ENCODE data around the gene DOK4.
"Not testable (repeated sequence)": the region's sequence is repeated elsewhere in the genome, so short reads cannot be mapped to it uniquely, and the experiment has no call there.

DOK4 gene

GRCh38 chr16:57504491-57504890, 18.2 kb upstream of the DOK4 start:
- H3K4me3 ChIP-seq (ENCODE audit: low read depth, low read length), result no peak overlapping the region
- no peak for DNase-seq (ENCODE audit: low read depth)

GRCh38 chr16:57504001-57504400, 17.7 kb upstream of the DOK4 start:
- H3K4me3 ChIP-seq (ENCODE audit: low read depth, low read length), result no peak overlapping the region
- no peak for DNase-seq (ENCODE audit: low read depth)

DNA sequence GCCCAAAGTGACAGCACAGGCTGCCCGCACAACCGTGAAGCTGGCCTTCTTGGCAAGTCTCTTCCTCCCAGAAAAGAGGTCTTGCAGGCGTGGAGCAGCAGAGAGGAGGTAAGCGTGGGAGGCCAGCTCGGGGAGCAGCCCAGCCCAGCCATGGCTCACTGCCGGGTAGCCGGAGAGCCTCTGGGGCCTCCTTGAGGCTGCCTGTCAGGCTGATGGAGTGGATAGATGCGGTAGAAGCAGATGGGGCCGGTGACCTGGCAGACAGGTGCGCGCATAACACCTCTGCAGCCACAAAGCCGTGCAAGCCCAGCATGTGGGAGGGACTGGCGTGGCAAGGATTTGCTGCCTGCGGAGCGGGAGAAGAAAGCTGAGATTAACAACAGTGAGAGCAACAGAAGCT, 17.1 kb upstream of the DOK4 start:
- no peak overlapping the region for H3K4me3 ChIP-seq (ENCODE audit: low read depth, low read length)
- no peak for DNase-seq (ENCODE audit: low read depth)

DNA sequence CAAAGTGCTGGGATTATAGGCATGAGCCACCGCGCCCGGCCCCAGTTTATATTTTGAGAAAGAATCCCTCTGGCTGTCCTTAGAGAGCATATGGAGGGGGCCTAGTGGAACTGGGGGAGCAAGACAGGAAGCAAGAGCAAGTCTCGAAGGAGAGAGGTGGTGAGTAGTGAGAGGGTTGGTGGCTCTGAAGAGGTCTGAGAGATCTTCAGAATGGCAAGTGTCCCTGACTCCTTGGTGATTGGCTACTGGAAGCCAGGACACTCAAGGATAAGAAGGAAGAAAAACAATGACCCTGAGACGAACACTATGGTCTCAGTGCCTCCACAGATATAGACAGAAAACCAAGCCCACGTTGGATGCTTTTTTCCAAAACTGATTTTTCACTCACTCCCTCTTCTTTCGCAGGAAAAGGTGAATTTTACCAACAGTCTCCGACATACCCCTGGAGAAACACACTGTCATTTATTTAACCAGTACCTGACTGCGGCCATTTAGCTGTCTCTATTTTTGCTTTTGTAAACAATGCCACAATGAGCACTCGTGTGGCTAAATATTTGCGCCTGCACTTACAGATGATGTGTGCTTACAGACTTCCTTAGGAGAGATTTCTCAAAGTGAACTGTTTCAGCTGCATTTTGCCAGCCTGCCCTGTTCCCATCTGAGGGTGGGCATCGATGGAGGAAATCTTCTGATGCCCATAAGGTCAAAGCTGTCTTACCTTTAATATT, 15.9 kb upstream of the DOK4 start:
- DNase-seq (ENCODE audit: low read depth), result no peak
- no peak overlapping the region for H3K4me3 ChIP-seq (ENCODE audit: low read depth, low read length)

DNA sequence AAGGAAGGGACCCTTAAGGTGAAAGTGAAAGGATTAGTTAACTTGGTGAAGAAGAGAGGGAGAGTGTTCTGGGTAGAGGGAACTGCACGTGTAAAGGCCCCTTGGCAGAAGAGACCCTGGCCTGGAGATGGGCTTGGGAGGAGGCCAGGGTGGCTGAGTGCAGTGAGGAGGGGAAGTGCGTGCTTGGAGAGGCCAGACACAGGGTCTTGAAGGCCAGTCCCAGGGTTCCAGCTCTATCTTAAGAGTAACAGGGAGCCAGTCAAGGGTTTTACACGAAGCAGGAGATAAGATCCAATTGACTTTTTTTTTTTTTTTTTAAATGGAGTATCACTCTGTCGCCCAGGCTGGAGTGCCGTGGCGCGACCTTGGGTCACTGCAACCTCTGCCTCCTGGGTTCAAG, 15.2 kb upstream of the DOK4 start:
- H3K4me3 ChIP-seq (ENCODE audit: low read depth, low read length), result no peak overlapping the region
- no peak for DNase-seq (ENCODE audit: low read depth)

- DNase-seq (ENCODE audit: low read depth), result no peak
- no peak overlapping the region for H3K4me3 ChIP-seq (ENCODE audit: low read depth, low read length)
These were observed 14.4 kb upstream of the DOK4 start for GRCh38 chr16:57500578-57501111.

DNA sequence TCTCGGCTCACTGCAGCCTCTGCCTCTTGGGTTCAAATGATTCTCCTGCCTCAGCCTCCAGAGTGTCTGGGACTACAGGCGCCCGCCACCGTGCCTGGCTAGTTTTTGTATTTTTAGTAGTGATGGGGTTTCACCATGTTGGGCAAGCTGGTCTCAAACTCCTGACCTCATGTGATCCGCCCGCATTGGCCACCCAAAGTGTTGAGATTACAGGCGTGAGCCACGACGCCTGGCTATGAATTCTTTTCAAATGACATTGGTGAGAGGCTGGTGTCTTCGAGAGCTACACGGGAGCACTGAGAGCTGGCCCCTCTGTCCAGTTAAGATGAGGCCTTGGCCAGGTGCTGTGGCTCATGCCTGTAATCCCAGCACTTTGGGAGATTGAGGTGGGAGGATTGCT, 13.6 kb upstream of the DOK4 start:
- DNase-seq (ENCODE audit: low read depth); H3K4me3 ChIP-seq (ENCODE audit: low read depth, low read length): not testable (repeated sequence)

DNA sequence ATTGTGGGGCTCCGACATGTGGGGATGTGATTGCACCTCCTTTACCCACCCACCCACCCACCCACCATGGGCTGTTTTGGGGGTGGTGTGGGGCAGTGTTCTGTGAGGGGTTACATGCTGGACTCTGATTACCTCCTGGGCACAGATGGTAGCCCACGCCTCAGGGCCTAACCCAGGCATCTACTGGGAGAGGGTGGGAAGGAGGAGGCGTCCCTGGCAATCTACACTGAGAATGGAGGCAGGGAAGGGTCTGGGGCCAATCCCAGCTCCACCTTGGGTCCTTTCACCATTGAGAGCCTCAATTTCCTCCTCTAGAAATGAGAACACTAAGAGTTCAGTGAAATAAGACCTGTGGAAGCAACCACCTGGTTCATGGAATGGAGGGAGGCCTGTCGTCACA, 11.7 kb upstream of the DOK4 start:
- no peak for DNase-seq (ENCODE audit: low read depth)
- no peak overlapping the region for H3K4me3 ChIP-seq (ENCODE audit: low read depth, low read length)

GRCh38 chr16:57497121-57497520, 10.8 kb upstream of the DOK4 start:
- no peak for DNase-seq (ENCODE audit: low read depth)
- H3K4me3 ChIP-seq (ENCODE audit: low read depth, low read length), result no peak overlapping the region

- no peak for DNase-seq (ENCODE audit: low read depth)
- no peak overlapping the region for H3K4me3 ChIP-seq (ENCODE audit: low read depth, low read length)
These were observed 7.5 kb upstream of the DOK4 start for GRCh38 chr16:57493767-57494166.

DNA sequence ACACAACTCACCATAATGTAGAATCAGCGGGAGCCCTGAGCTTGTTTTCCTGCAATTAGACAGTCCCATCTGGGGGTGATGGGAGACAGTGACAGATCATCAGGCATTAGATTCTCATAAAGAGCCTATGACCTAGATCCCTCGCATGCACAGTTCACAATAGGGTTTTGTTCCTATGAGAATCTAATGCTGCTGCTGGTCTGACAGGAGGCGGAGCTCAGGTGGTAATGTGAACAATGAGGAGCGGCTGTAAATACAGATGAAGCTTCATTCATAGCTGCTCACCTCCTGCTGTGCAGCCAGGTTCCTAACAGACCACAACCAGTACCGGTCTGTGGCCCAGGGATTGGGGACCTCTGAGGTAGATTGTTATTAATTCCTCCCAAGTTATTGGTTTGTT, 2.9 kb upstream of the DOK4 start:
- DNase-seq (ENCODE audit: low read depth), result no peak
- H3K4me3 ChIP-seq (ENCODE audit: low read depth, low read length), result no peak overlapping the region

DNA sequence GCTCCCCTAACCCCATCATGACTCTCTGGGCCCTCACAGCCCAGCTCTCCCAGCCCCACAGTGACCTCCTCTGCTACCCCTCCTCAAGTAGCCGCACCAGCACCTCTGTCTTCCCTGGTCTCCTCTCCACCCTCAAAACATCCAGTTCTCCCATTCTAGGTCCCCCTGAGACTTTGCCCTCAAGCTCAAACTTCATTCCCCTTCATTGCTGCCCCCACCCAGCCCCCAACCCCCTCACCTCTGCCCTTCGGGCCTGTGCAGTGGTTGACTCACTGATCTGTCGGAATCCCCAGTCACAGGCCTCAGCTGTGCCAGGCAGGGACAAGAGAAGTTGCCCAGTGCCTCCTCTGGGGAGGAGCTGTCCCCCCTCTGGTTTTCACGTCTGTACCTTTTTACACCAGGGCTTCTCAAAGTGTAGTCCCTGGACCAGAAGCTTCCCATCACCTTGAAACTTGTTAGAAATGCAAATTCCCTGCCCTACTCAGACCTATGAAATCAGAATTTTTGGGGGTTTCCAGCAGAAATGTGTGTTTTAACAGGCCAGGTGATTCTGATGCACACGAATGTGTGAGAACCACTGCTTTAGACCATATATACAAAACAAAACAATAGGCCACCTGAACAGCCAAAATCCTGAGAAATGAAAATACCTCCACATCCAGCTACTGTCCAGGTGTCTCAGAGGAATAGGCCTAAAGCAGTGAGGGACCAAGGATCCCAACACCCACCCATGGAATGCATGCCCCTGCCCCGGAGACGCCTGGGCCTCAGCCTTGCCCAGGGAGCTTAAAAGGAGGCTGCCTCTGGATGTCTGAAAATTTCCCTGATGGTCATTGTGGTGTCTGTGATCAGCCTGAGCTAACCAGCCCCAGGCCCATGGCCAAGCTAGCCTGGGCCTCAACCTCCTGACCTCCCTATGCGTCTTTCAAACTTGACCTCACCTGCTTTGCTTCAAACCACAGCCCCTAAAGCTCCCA, 853 bp upstream of the DOK4 start:
- peak overlapping the region; percentile 84 for H3K4me3 ChIP-seq (ENCODE audit: low read depth, low read length)
- no peak for DNase-seq (ENCODE audit: low read depth)

- no peak for DNase-seq (ENCODE audit: low read depth)
- H3K4me3 ChIP-seq (ENCODE audit: low read depth, low read length), result peak overlapping the region; percentile 84
These were observed 990 bp downstream of the DOK4 start for GRCh38 chr16:57485091-57485915.

- DNase-seq (ENCODE audit: low read depth), result no peak
These were observed 1.7 kb downstream of the DOK4 start for GRCh38 chr16:57484515-57485005.

GRCh38 chr16:57483725-57484514, 2.4 kb downstream of the DOK4 start:
- DNase-seq (ENCODE audit: low read depth), result no peak
- no peak overlapping the region for H3K4me3 ChIP-seq (ENCODE audit: low read depth, low read length)

More at GRCh38 chr16:57484515-57485005, 1.7 kb downstream of the DOK4 start:
- H3K4me3 ChIP-seq (ENCODE audit: low read depth, low read length), result no peak overlapping the region

- no peak for DNase-seq (ENCODE audit: low read depth)
- no peak overlapping the region for H3K4me3 ChIP-seq (ENCODE audit: low read depth, low read length)
These were observed 3.3 kb downstream of the DOK4 start for GRCh38 chr16:57482845-57483545.

- DNase-seq (ENCODE audit: low read depth), result no peak
- H3K4me3 ChIP-seq (ENCODE audit: low read depth, low read length), result no peak overlapping the region
These were observed 4.9 kb downstream of the DOK4 start for GRCh38 chr16:57481421-57481820.

GRCh38 chr16:57480754-57481230, 5.5 kb downstream of the DOK4 start:
- no peak for DNase-seq (ENCODE audit: low read depth)
- H3K4me3 ChIP-seq (ENCODE audit: low read depth, low read length), result no peak overlapping the region
